HEK293T (cell line): Measurements from ENCODE around the gene GABBR2.

Experiments
- BHLHE40 ChIP-seq: fragments of 450-650 bp; IDR thresholded peaks from 2 replicates; pipeline ENCODE4 v1.6.1; 2016; ENCODE audit warnings: mild to moderate bottlenecking, moderate library complexity, borderline replicate concordance
- ELF4 ChIP-seq: fragments of 450-650 bp; IDR thresholded peaks from 2 replicates; pipeline ENCODE4 v1.6.1; 2017; ENCODE audit warnings: antibody characterized with exemption
- FOXA1 ChIP-seq: fragments of 450-650 bp; IDR thresholded peaks from 2 replicates; pipeline ENCODE4 v1.6.1; 2016; ENCODE audit warnings: mild to moderate bottlenecking
- HDGF ChIP-seq: fragments of 450-650 bp; IDR thresholded peaks from 2 replicates; pipeline ENCODE4 v1.6.1; 2017; ENCODE audit warnings: antibody characterized with exemption, borderline replicate concordance
- SP1 ChIP-seq: fragments of 450-650 bp; IDR thresholded peaks from 2 replicates; pipeline ENCODE4 v1.6.1; 2017
- SUZ12 ChIP-seq: fragments of 450-650 bp; IDR thresholded peaks from 2 replicates; pipeline ENCODE4 v1.6.1; 2016; ENCODE audit warnings: mild to moderate bottlenecking
- TARDBP ChIP-seq: fragments of 450-650 bp; IDR thresholded peaks from 2 replicates; pipeline ENCODE4 v1.6.1; 2016
- ZNF384 ChIP-seq: fragments of 450-650 bp; IDR thresholded peaks from 2 replicates; pipeline ENCODE4 v1.6.1; 2016

DNA sequence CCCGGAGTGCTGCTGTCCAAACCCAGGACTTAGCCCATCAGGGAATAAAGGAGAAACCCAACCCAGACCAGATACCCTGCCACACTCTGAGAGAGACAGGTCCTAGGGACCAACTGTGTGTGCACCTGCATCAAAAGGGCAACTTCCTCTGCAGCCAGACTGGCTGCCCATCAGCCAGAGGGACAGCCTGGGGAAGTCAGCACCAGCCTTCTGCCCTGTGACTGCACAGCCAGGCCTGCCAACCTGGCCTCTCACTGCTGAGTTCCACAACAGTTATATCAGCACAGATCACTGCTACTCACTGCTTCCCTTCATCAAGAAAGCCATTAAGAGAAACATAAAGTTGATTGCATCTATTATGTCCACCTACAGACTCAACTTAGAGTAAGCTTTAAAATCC is 18.0 kb downstream of the GABBR2 start:
- TF ChIP-seq SP1 (no peak), ZNF384 (no peak), FOXA1 (no peak), SUZ12 (no peak), BHLHE40 (no peak), TARDBP (no peak), HDGF (no peak), ELF4 (no peak)
